ENCODE results near the gene LDB2.

Gene LDB2

DNA sequence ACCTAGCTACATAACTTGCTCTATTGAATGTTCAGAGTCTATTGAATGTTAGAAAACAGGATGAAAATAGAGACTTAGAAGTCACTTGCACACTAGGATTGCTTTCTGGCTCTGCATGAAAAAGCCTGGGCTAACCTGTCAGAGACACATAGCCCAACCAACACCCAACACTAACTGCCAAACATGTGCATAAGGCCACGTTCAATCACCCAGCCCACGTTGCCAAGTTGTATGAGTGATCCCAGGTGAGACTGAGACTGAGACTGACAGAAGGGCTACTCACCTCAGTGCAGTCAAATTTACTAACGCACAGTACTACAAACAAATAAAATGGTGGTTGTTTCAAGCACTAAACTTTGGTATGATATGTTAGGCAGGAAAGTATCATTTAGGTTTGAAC is 61.0 kb downstream of the LDB2 start:
- H3K79me2 ChIP-seq (ENCODE audit: insufficient read depth, low read length) = no peaks in the 10 kb centered on the region

DNA sequence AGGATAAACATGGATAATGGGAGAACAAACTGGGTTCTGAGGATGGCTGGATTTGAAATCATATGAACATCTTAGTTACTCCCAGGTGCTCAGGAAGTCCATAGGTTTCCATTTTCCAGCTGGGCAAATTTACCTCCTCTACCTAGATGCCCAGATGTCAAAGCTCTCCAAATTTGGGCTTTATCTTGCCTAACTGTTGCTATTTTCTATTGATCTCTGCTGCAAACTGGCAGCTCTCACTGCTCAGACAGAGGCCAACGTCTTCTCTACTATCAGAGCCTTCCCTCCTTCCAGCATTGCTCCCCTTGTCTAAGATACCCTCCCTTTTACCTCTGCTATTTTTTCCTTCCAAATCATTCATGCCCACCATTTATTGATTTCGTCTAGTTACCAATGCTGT is 62.1 kb downstream of the LDB2 start:
- no peaks in the 10 kb centered on the region for H3K36me3 ChIP-seq (ENCODE audit: insufficient read depth, low read length)
- no peak overlapping the region for H2AFZ ChIP-seq (ENCODE audit: low read length)
- H3K9me3 ChIP-seq (ENCODE audit: low read length) = no peaks in the 10 kb centered on the region
- no peak for TF ChIP-seq EZH2 (IDR thresholded peaks at IDR 0.05; ENCODE audit: borderline replicate concordance, low read length)
- TF ChIP-seq, protein P1, sequence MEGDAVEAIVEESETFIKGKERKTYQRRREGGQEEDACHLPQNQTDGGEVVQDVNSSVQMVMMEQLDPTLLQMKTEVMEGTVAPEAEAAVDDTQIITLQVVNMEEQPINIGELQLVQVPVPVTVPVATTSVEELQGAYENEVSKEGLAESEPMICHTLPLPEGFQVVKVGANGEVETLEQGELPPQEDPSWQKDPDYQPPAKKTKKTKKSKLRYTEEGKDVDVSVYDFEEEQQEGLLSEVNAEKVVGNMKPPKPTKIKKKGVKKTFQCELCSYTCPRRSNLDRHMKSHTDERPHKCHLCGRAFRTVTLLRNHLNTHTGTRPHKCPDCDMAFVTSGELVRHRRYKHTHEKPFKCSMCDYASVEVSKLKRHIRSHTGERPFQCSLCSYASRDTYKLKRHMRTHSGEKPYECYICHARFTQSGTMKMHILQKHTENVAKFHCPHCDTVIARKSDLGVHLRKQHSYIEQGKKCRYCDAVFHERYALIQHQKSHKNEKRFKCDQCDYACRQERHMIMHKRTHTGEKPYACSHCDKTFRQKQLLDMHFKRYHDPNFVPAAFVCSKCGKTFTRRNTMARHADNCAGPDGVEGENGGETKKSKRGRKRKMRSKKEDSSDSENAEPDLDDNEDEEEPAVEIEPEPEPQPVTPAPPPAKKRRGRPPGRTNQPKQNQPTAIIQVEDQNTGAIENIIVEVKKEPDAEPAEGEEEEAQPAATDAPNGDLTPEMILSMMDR (IDR thresholded peaks at IDR 0.05; ENCODE audit: low read length) = no peak
- H3K4me2 ChIP-seq (ENCODE audit: low read length) = no peak overlapping the region
- no peak overlapping the region for H3K9ac ChIP-seq (ENCODE audit: low read length)
- H3K79me2 ChIP-seq (ENCODE audit: insufficient read depth, low read length) = no peaks in the 10 kb centered on the region
- H3K27me3 ChIP-seq (ENCODE audit: insufficient read depth, low read length) = no peaks in the 10 kb centered on the region
- H3K27ac ChIP-seq (ENCODE audit: low read depth, low read length, poor library complexity, severe bottlenecking) = no peak overlapping the region
- no peaks in the 10 kb centered on the region for H3F3A ChIP-seq (ENCODE audit: insufficient read depth, low read length)
- no peaks in the 10 kb centered on the region for H3K4me1 ChIP-seq (ENCODE audit: insufficient read depth, low read length, severe bottlenecking)
- no peaks in the 10 kb centered on the region for H4K20me1 ChIP-seq (ENCODE audit: insufficient read depth, low read length)
- H3K4me3 ChIP-seq (ENCODE audit: low read depth, low read length, poor library complexity, severe bottlenecking) = no peak overlapping the region
- no peaks in the 10 kb centered on the region for H3K9me2 ChIP-seq (ENCODE audit: low read depth, low read length)

More for the DNA sequence above, 61.0 kb downstream of the LDB2 start:
- no peaks in the 10 kb centered on the region for H3K27me3 ChIP-seq (ENCODE audit: insufficient read depth, low read length)
- H3F3A ChIP-seq (ENCODE audit: insufficient read depth, low read length) = no peaks in the 10 kb centered on the region
- H3K9me2 ChIP-seq (ENCODE audit: low read depth, low read length) = no peaks in the 10 kb centered on the region
- H3K36me3 ChIP-seq (ENCODE audit: insufficient read depth, low read length) = no peaks in the 10 kb centered on the region
- H3K4me2 ChIP-seq (ENCODE audit: low read length) = no peak overlapping the region
- H3K9ac ChIP-seq (ENCODE audit: low read length) = no peak overlapping the region
- no peaks in the 10 kb centered on the region for H3K4me1 ChIP-seq (ENCODE audit: insufficient read depth, low read length, severe bottlenecking)
- no peak overlapping the region for H2AFZ ChIP-seq (ENCODE audit: low read length)
- H3K4me3 ChIP-seq (ENCODE audit: low read depth, low read length, poor library complexity, severe bottlenecking) = no peak overlapping the region
- TF ChIP-seq, protein P1 (IDR thresholded peaks at IDR 0.05; ENCODE audit: low read length) = no peak
- TF ChIP-seq EZH2 (IDR thresholded peaks at IDR 0.05; ENCODE audit: borderline replicate concordance, low read length) = no peak
- H4K20me1 ChIP-seq (ENCODE audit: insufficient read depth, low read length) = no peaks in the 10 kb centered on the region
- no peak overlapping the region for H3K27ac ChIP-seq (ENCODE audit: low read depth, low read length, poor library complexity, severe bottlenecking)
- no peaks in the 10 kb centered on the region for H3K9me3 ChIP-seq (ENCODE audit: low read length)

DNA sequence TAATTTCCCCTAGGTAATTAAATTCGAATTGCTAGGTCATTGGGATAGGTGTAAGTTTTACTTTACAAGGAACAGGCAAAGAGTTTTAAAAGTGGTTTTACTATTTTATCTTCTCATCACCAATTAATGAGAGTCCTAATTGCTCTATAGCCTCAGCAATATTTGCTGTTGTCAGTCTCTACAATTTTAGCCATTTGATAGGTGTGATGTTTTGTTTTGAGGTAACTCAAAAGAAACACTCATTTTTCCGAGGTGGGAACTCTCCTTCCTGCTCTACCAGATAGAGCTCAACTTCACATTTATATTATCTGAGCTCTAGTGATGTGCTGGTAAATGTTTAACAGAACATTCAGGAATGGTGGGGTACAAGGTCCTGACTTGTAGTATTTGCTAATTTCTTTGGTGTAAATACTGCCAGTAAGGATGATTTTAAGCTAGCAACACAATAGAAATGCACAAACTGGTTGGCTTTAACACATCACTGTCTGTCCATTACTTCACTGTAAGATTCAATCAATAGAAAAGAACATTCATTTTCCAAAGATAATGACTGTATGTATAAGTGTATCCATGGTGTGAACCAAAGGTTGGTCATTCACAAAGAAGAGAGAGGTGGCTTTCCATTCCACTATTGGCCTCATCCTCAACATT is 62.7 kb downstream of the LDB2 start:
- TF ChIP-seq, protein P1 (IDR thresholded peaks at IDR 0.05; ENCODE audit: low read length) = no peak
- no peak for TF ChIP-seq EZH2 (IDR thresholded peaks at IDR 0.05; ENCODE audit: borderline replicate concordance, low read length)
- H3K4me3 ChIP-seq (ENCODE audit: low read depth, low read length, poor library complexity, severe bottlenecking) = no peak overlapping the region
- H3K27ac ChIP-seq (ENCODE audit: low read depth, low read length, poor library complexity, severe bottlenecking) = no peak overlapping the region
- H2AFZ ChIP-seq (ENCODE audit: low read length) = no peak overlapping the region
- no peaks in the 10 kb centered on the region for H3K4me1 ChIP-seq (ENCODE audit: insufficient read depth, low read length, severe bottlenecking)
- H3K9me2 ChIP-seq (ENCODE audit: low read depth, low read length) = no peaks in the 10 kb centered on the region
- no peak overlapping the region for H3K9ac ChIP-seq (ENCODE audit: low read length)
- H3F3A ChIP-seq (ENCODE audit: insufficient read depth, low read length) = no peaks in the 10 kb centered on the region
- no peak overlapping the region for H3K4me2 ChIP-seq (ENCODE audit: low read length)
- H3K36me3 ChIP-seq (ENCODE audit: insufficient read depth, low read length) = no peaks in the 10 kb centered on the region
- H3K9me3 ChIP-seq (ENCODE audit: low read length) = no peaks in the 10 kb centered on the region
- H3K79me2 ChIP-seq (ENCODE audit: insufficient read depth, low read length) = no peaks in the 10 kb centered on the region
- H3K27me3 ChIP-seq (ENCODE audit: insufficient read depth, low read length) = no peaks in the 10 kb centered on the region
- H4K20me1 ChIP-seq (ENCODE audit: insufficient read depth, low read length) = no peaks in the 10 kb centered on the region

Measured in OCI-LY1 (cell line).